Measurements from ENCODE around the gene ATXN2.

DNA sequence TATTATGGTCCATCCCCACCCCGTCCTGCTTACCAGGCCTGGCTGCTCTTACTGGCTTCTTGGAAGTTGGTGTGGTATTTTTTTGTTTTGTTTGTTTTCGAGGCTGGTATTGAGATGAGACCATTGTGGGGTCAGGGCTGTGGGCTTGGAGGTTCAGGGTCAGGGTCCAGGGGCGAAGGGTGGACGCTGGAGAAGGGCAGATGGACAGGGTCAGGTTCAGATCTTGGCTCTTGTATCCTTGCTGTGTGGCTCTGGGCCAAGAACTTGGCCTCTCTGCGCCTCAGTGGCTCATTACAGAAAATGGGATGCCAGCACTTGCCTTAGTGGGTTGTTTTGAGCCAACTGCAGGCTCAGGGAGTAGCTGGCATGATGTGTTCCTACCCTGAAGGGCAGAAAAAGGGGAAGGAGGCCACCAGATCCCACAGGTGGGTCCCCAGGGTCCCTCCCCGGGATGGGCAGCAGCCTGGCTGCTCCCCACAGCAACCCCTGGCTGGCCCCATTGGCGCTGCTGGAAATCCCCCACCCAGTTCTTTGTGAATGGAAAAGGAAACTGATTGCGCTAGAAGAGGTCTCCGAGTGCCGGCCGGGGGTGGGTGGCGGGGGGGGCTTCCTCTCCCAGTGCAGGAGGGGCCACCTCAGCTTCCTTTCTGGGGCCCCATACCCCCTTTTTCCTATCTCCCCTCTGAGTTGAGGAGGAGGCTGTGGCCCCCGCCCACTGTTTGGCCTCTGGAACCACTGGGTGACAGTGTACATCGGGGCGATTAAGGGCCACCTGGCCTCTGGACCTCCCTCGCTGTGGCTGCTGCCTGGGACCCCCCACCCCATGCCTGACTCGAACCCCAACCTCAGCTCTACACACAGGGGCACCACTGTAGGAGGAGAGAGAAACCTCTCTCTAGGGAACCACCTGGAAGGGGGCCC lies 168.4 kb downstream of the ATXN2 start:
- no peak for TF ChIP-seq EP300 (IDR thresholded peaks at IDR 0.05)
- TF ChIP-seq, protein P1, sequence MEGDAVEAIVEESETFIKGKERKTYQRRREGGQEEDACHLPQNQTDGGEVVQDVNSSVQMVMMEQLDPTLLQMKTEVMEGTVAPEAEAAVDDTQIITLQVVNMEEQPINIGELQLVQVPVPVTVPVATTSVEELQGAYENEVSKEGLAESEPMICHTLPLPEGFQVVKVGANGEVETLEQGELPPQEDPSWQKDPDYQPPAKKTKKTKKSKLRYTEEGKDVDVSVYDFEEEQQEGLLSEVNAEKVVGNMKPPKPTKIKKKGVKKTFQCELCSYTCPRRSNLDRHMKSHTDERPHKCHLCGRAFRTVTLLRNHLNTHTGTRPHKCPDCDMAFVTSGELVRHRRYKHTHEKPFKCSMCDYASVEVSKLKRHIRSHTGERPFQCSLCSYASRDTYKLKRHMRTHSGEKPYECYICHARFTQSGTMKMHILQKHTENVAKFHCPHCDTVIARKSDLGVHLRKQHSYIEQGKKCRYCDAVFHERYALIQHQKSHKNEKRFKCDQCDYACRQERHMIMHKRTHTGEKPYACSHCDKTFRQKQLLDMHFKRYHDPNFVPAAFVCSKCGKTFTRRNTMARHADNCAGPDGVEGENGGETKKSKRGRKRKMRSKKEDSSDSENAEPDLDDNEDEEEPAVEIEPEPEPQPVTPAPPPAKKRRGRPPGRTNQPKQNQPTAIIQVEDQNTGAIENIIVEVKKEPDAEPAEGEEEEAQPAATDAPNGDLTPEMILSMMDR (IDR thresholded peaks at IDR 0.05), result no peak
